PFSK-1 (cell line): ENCODE results near the gene IFRD1.

ENCODE experiments used
- POLR2AphosphoS5 ChIP-seq: IDR thresholded peaks from 2 replicates; pipeline ENCODE4 v1.6.1; 2012; ENCODE audit warnings: low read depth, mild to moderate bottlenecking, control low read depth, low read length, moderate library complexity
- TAF1 ChIP-seq: IDR thresholded peaks from 2 replicates; pipeline ENCODE4 v1.6.1; 2012; ENCODE audit warnings: low read length, control low read depth, borderline replicate concordance; ENCODE audit not compliant: insufficient read depth
- TF ChIP-seq, protein P1 (sequence below), 2 experiments: IDR thresholded peaks; 2 replicates each; pipeline versions ENCODE4 v1.6.1 to v1.8.0; 2011 to 2012; ENCODE audit warnings: low read depth in 2 of 2, low read length in 2 of 2, control low read depth in 1 of 2, inconsistent platforms in 1 of 2, mild to moderate bottlenecking in 1 of 2, moderate library complexity in 1 of 2; ENCODE audit not compliant: insufficient read depth in 1 of 2

DNA sequence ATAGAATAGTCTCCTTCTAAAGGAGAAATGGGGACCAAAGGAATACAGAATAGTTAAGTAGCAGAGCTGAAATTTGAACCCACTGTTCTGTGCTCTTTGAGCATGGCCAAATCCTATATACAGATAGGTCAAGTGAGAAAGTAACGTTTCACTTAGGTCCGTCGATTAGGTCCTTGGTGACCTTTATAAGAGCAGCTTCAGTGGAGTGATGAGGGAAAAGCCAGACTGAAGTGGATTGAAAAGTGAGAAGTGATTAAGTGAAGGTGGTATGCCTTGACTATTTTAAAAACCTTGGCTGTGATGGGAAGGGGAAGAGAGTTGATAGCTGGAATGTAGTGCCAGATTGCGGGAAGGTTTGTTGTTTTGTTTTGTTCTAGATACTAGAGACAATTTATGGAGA lies 19.9 kb downstream of the IFRD1 start:
- no peak for TF ChIP-seq TAF1
- no peak for TF ChIP-seq POLR2AphosphoS5
- TF ChIP-seq, protein P1, sequence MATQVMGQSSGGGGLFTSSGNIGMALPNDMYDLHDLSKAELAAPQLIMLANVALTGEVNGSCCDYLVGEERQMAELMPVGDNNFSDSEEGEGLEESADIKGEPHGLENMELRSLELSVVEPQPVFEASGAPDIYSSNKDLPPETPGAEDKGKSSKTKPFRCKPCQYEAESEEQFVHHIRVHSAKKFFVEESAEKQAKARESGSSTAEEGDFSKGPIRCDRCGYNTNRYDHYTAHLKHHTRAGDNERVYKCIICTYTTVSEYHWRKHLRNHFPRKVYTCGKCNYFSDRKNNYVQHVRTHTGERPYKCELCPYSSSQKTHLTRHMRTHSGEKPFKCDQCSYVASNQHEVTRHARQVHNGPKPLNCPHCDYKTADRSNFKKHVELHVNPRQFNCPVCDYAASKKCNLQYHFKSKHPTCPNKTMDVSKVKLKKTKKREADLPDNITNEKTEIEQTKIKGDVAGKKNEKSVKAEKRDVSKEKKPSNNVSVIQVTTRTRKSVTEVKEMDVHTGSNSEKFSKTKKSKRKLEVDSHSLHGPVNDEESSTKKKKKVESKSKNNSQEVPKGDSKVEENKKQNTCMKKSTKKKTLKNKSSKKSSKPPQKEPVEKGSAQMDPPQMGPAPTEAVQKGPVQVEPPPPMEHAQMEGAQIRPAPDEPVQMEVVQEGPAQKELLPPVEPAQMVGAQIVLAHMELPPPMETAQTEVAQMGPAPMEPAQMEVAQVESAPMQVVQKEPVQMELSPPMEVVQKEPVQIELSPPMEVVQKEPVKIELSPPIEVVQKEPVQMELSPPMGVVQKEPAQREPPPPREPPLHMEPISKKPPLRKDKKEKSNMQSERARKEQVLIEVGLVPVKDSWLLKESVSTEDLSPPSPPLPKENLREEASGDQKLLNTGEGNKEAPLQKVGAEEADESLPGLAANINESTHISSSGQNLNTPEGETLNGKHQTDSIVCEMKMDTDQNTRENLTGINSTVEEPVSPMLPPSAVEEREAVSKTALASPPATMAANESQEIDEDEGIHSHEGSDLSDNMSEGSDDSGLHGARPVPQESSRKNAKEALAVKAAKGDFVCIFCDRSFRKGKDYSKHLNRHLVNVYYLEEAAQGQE (IDR thresholded peaks at IDR 0.05; ENCODE audit: insufficient read depth in 1 of 2, low read depth in 2 of 2, low read length in 2 of 2) = no peak
